T-cell (primary cell): ENCODE results near the gene DAP. TPM values are rescaled to one million over a fixed set of nuclear protein-coding genes. Genes with fewer than 3 reads are reported as not detected.

Experiments
- ATAC-seq, 4 experiments: fragments of 200-7000 bp in 3 of 4; fragments of 150-1000 bp in 1 of 4; cut with Tn5 transposase; replicated peaks in 1 of 4; 1 replicate in 3 of 4; 2 replicates in 1 of 4; pipeline ENCODE4 v1.10.0; 2021; ENCODE audit warnings: moderate library complexity in 3 of 4, mild to moderate bottlenecking in 2 of 4, moderate number of reproducible peaks in 1 of 4
- CTCF ChIA-PET, 2 donors: fragments of 300-600 bp; sonication (Branson Sonifier 250); formaldehyde crosslinking; loops; one replicate each; lab custom pipeline; 2022; ENCODE audit warnings: antibody characterized with exemption in 2 of 2; lab: Charles Lee
- POLR2A ChIA-PET, 2 donors: fragments of 300-600 bp; sonication (Branson Sonifier 250); formaldehyde crosslinking; loops; one replicate each; lab custom pipeline; 2022; ENCODE audit warnings: antibody characterized with exemption in 2 of 2; lab: Charles Lee
- DNase-seq, 35 experiments: peaks; one replicate each; pipeline versions ENCODE4 v3.0.0 to v3.0.0-alpha.2; 2013 to 2023
- H3K27ac ChIP-seq: one replicate; pipeline ENCODE4 v1.5.1; 2013; ENCODE audit warnings: low read length
- H3K27me3 ChIP-seq, 2 experiments: replicated peaks in 1 of 2; 1 replicate in 1 of 2; 2 replicates in 1 of 2; pipeline versions ENCODE4 v1.6.1 to v1.7.0; 2013; ENCODE audit warnings: low read length in 1 of 2, mixed read lengths in 1 of 2; ENCODE audit not compliant: control insufficient read depth in 2 of 2, insufficient read depth in 2 of 2; ENCODE audit errors: extremely low read depth in 1 of 2
- H3K36me3 ChIP-seq, 2 donors: 1 replicate in 1 of 2; 2 replicates in 1 of 2; pipeline versions ENCODE4 v1.6.1 to v1.7.0; 2013; ENCODE audit warnings: low read length in 1 of 2; ENCODE audit not compliant: control insufficient read depth in 2 of 2, insufficient read depth in 1 of 2; ENCODE audit errors: extremely low read depth in 1 of 2
- H3K4me1 ChIP-seq, 2 experiments: 1 replicate in 1 of 2; 2 replicates in 1 of 2; pipeline versions ENCODE4 v1.6.1 to v1.7.0; 2013; ENCODE audit warnings: low read length in 2 of 2, mixed read lengths in 1 of 2; ENCODE audit not compliant: insufficient read depth in 2 of 2, control insufficient read depth in 1 of 2; ENCODE audit errors: extremely low read depth in 1 of 2
- H3K4me3 ChIP-seq, 2 donors: 1 replicate in 1 of 2; 2 replicates in 1 of 2; pipeline versions ENCODE4 v1.5.1 to v1.7.0; 2013; ENCODE audit warnings: mild to moderate bottlenecking in 2 of 2, low read length in 1 of 2, moderate library complexity in 1 of 2; ENCODE audit not compliant: control insufficient read depth in 1 of 2; ENCODE audit errors: extremely low read depth in 1 of 2
- H3K9me3 ChIP-seq: 2 replicates; pipeline ENCODE4 v1.7.0; 2013
- H3K27ac Mint-ChIP-seq, 2 donors: one replicate each; pipeline ENCODE4 v1.8.0; 2020 to 2021; ENCODE audit warnings: mild to moderate bottlenecking in 2 of 2, mixed read lengths in 2 of 2
- H3K27me3 Mint-ChIP-seq, 2 donors: one replicate each; pipeline ENCODE4 v1.8.0; 2021 to 2022; ENCODE audit warnings: mixed read lengths in 2 of 2
- H3K36me3 Mint-ChIP-seq: one replicate; pipeline ENCODE4 v1.8.0; 2021; ENCODE audit warnings: mixed read lengths
- H3K4me1 Mint-ChIP-seq, 3 donors: one replicate each; pipeline ENCODE4 v1.8.0; 2020 to 2022; ENCODE audit warnings: mixed read lengths in 3 of 3, mild to moderate bottlenecking in 1 of 3
- H3K4me3 Mint-ChIP-seq, 3 donors: one replicate each; pipeline ENCODE4 v1.8.0; 2020 to 2022; ENCODE audit warnings: mild to moderate bottlenecking in 3 of 3, mixed read lengths in 3 of 3, moderate library complexity in 3 of 3
- H3K9me3 Mint-ChIP-seq, 3 donors: one replicate each; pipeline ENCODE4 v1.8.0; 2020 to 2022; ENCODE audit warnings: mixed read lengths in 3 of 3
- WGBS: methylation state at CpG from one replicate; pipeline ENCODE4 v1.1.5; 2013; ENCODE audit warnings: missing lambda C conversion rate; ENCODE audit not compliant: insufficient coverage; 5-methylcytosine and 5-hydroxymethylcytosine counted together
- total RNA-seq, 35 experiments: library from RNA in 6 of 35; stranded (reverse) in 6 of 35; fragments of 120-200 nt in 1 of 35; gene quantifications; one replicate each; pipeline versions ENCODE4 v1.2.1 to v1.2.4 and lab custom pipeline; 2013 to 2026

Gene DAP
- total RNA-seq, 5 donors from 2014 or later (not counting 1 experiment from before 2014, with no cell fraction given) = 34.1 to 43.7 (median 36.3) TPM

- ChIA-PET CTCF (interaction anchor here in 1 of 2 donors (1.1 kb wide), 1 partner anchor 58 kb away, joined by 5 read pairs; no protein-coding TSS in a partner anchor), POLR2A (no interaction called here)
- Mint-ChIP-seq H3K27me3 (no peaks in the 10 kb centered on the region), H3K4me3 (no peak overlapping the region), H3K4me1 (peaks cover 0 to 2% (median 0%) of the 10 kb centered on the region in 3 donors), H3K9me3 (no peaks in the 10 kb centered on the region), H3K36me3 (peaks cover 50% of the 10 kb centered on the region), H3K27ac (no peak overlapping the region)
- Histone ChIP-seq H3K4me3 (no peak overlapping the region), H3K4me1 (peaks cover 0 to 10% of the 10 kb centered on the region in 2 experiments), H3K27ac (no peak overlapping the region), H3K9me3 (no peaks in the 10 kb centered on the region), H3K27me3 (no peaks in the 10 kb centered on the region), H3K36me3 (peaks cover 13 to 25% of the 10 kb centered on the region in 2 donors)
- ATAC-seq = no peak
- 51% methylated on average over 3 of the region's 6 CpGs for WGBS
- DNase-seq = no peak
These were observed 75.9 kb downstream of the DAP start for GRCh38 chr5:10685115-10685521.

DNA sequence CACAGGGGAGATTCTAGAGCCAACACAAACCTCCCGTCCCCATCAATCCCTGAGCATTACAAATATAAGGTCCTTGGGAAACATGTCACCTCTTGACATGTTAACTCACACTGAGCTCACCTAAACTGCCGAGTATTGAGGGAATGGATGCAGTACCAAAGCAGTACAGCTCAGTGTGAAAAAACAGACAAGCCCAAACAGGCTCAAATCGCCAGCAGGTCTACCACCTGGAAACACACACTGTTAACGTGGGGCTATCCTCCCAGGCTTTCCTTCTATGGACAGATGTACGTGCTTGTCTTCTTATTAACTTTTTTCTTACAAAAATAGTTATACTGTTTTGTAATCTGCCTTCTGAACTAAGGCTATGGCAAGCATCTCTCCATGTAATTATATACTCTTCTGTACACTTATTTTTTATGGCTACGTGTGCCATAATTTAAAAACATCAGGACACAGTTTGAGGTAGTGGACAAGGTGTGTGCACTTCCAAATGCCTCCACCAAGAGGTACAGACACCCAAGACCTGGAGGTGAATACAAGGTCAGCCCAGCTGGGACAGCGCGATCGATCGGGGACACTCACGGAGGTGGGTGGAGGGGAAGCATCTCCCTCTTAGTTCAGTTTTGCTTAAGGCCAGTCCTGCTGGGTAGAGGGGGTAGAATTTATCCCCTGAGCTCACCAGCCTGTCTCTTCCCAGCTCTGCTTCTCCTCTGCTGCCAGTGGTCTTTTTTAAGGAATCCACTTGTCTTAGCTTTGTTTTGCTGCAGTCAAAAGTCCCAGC lies 76.5 kb downstream of the DAP start:
- ChIA-PET CTCF (interaction anchor here in 1 of 2 donors (1.1 kb wide), 1 partner anchor 57 kb away, joined by 5 read pairs; no protein-coding TSS in a partner anchor), POLR2A (no interaction called here)
- peaks cover 13 to 31% of the 10 kb centered on the region in 2 donors for H3K36me3 ChIP-seq
- 98% methylated on average over 7 of the region's 11 CpGs for whole genome bisulfite sequencing
- H3K4me3 ChIP-seq = no peak overlapping the region
- H3K27me3 ChIP-seq = no peaks in the 10 kb centered on the region
- Mint-ChIP-seq H3K27me3 (no peaks in the 10 kb centered on the region), H3K27ac (no peak overlapping the region), H3K4me3 (no peak overlapping the region), H3K36me3 (peaks cover 56% of the 10 kb centered on the region), H3K4me1 (peaks cover 0 to 2% (median 0%) of the 10 kb centered on the region in 3 donors), H3K9me3 (no peaks in the 10 kb centered on the region)
- no peak for DNase-seq
- peaks cover 0 to 10% of the 10 kb centered on the region in 2 experiments for H3K4me1 ChIP-seq
- ATAC-seq = no peak
- no peaks in the 10 kb centered on the region for H3K9me3 ChIP-seq
- no peak overlapping the region for H3K27ac ChIP-seq

GRCh38 chr5:10682801-10683525 lies 78.1 kb downstream of the DAP start:
- Histone ChIP-seq H3K4me1 (peaks cover 0 to 10% of the 10 kb centered on the region in 2 experiments), H3K9me3 (no peaks in the 10 kb centered on the region), H3K36me3 (peaks cover 13 to 40% of the 10 kb centered on the region in 2 donors), H3K4me3 (no peak overlapping the region), H3K27ac (no peak overlapping the region), H3K27me3 (no peaks in the 10 kb centered on the region)
- 98% methylated on average over 14 of the region's 16 CpGs for WGBS
- Mint-ChIP-seq H3K27me3 (no peaks in the 10 kb centered on the region), H3K36me3 (peaks cover 60% of the 10 kb centered on the region), H3K4me1 (peaks cover 0 to 2% (median 0%) of the 10 kb centered on the region in 3 donors), H3K4me3 (no peak overlapping the region), H3K27ac (no peak overlapping the region), H3K9me3 (peaks cover 1 to 2% (median 1%) of the 10 kb centered on the region in 3 donors)
- ATAC-seq (no peak), DNase-seq (no peak)
- ChIA-PET CTCF (no interaction called here), POLR2A (no interaction called here)

- Mint-ChIP-seq H3K36me3 (peaks cover 66% of the 10 kb centered on the region), H3K4me1 (no peaks in the 10 kb centered on the region), H3K27ac (no peak overlapping the region), H3K4me3 (no peak overlapping the region), H3K9me3 (peaks cover 9 to 11% (median 10%) of the 10 kb centered on the region in 3 donors), H3K27me3 (no peaks in the 10 kb centered on the region)
- no peak overlapping the region for H3K4me3 ChIP-seq
- ChIA-PET CTCF (interaction anchor here (0.5 to 0.6 kb wide), 2 partner anchors 12 to 230 kb away, joined by 3 read pairs; no protein-coding TSS in a partner anchor), POLR2A (no interaction called here)
- peaks cover 13 to 42% of the 10 kb centered on the region in 2 donors for H3K36me3 ChIP-seq
- H3K27ac ChIP-seq = no peak overlapping the region
- 85% methylated on average over 18 of the region's 22 CpGs for WGBS
- no peaks in the 10 kb centered on the region for H3K9me3 ChIP-seq
- peaks cover 0 to 10% of the 10 kb centered on the region in 2 experiments for H3K4me1 ChIP-seq
- no peak for DNase-seq
- no peak for ATAC-seq
- no peaks in the 10 kb centered on the region for H3K27me3 ChIP-seq
These were observed 79.0 kb downstream of the DAP start for GRCh38 chr5:10681731-10682679.

DNA sequence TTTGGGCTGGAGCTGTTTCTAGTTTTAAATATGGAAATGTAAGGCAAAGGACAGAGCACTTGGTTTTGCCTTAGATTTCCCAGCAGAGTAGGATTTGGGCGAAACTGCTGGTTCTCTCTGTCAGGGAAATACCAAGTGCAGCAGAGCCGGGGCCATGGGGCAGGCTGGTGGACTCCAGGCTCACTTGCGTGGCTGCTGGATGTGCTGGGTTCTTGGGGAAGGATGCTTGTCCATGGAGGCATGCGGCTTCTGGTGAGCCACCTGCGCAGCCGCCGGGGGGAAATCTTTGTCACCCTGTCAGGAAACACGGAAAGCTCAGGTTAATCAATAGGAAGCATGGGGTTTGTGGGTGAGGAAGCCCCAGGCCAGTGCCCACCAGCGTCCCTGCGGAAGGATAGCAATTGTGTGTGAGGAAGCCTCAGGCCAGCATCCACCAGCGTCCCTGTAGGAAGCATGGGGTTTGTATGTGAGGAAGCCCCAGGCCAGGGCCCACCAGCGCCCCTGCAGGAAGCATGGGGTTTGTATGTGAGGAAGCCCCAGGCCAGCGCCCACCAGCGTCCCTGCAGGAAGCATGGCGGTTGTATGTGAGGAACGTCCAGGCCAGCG lies 80.1 kb downstream of the DAP start:
- Mint-ChIP-seq H3K9me3 (peaks cover 11 to 14% (median 13%) of the 10 kb centered on the region in 3 donors), H3K4me1 (no peaks in the 10 kb centered on the region), H3K27me3 (no peaks in the 10 kb centered on the region), H3K27ac (no peak overlapping the region), H3K36me3 (peaks cover 62% of the 10 kb centered on the region), H3K4me3 (no peak overlapping the region)
- Histone ChIP-seq H3K4me3 (no peak overlapping the region), H3K36me3 (peaks cover 13 to 42% of the 10 kb centered on the region in 2 donors), H3K27ac (no peak overlapping the region), H3K4me1 (peaks cover 0 to 10% of the 10 kb centered on the region in 2 experiments), H3K9me3 (no peaks in the 10 kb centered on the region), H3K27me3 (no peaks in the 10 kb centered on the region)
- DNase-seq (no peak), ATAC-seq (no peak)
- ChIA-PET CTCF (interaction anchor here (0.5 to 0.6 kb wide), 2 partner anchors 11 to 229 kb away, joined by 3 read pairs; no protein-coding TSS in a partner anchor), POLR2A (no interaction called here)
- 91% methylated on average over 16 of the region's 17 CpGs for WGBS
